ENCODE measurements around the gene BATF2. TPM values are rescaled to one million over a fixed set of nuclear protein-coding genes. Genes with fewer than 3 reads are reported as not detected.
"Not testable (repeated sequence)": the region's sequence is repeated elsewhere in the genome, so short reads cannot be mapped to it uniquely, and the experiment has no call there.

Gene BATF2
- polyA plus RNA-seq, 1 donor: 15.7 TPM

- H3K36me3 ChIP-seq (ENCODE audit: control insufficient read depth, insufficient read depth, low read length): peaks cover 63% of the 10 kb centered on the region
These were observed 37.7 kb upstream of the BATF2 start for GRCh38 chr11:65034423-65034822.

GRCh38 chr11:65032216-65032615 is 35.4 kb upstream of the BATF2 start:
- Histone ChIP-seq H3K9me3 (ENCODE audit: control insufficient read depth, low read depth, low read length) (no peaks in the 10 kb centered on the region), H3K27me3 (ENCODE audit: control insufficient read depth, insufficient read depth, low read length) (no peaks in the 10 kb centered on the region), H3K4me3 (ENCODE audit: low read length) (no peak overlapping the region), H3K4me1 (ENCODE audit: control insufficient read depth, insufficient read depth, low read length) (no peaks in the 10 kb centered on the region), H3K36me3 (ENCODE audit: control insufficient read depth, insufficient read depth, low read length) (peaks cover 46% of the 10 kb centered on the region), H3K27ac (ENCODE audit: low read length) (no peak overlapping the region)
- WGBS (ENCODE audit: insufficient coverage, low lambda C conversion rate): no CpG with 5 or more reads among the region's 13 CpGs
- no peak for DNase-seq

More at GRCh38 chr11:65034423-65034822, 37.7 kb upstream of the BATF2 start:
- WGBS (ENCODE audit: insufficient coverage, low lambda C conversion rate): no CpG with 5 or more reads among the region's 2 CpGs
- no peak for DNase-seq
- Histone ChIP-seq H3K4me3 (ENCODE audit: low read length) (no peak overlapping the region), H3K27me3 (ENCODE audit: control insufficient read depth, insufficient read depth, low read length) (no peaks in the 10 kb centered on the region), H3K4me1 (ENCODE audit: control insufficient read depth, insufficient read depth, low read length) (no peaks in the 10 kb centered on the region), H3K27ac (ENCODE audit: low read length) (no peak overlapping the region), H3K9me3 (ENCODE audit: control insufficient read depth, low read depth, low read length) (no peaks in the 10 kb centered on the region)

DNA sequence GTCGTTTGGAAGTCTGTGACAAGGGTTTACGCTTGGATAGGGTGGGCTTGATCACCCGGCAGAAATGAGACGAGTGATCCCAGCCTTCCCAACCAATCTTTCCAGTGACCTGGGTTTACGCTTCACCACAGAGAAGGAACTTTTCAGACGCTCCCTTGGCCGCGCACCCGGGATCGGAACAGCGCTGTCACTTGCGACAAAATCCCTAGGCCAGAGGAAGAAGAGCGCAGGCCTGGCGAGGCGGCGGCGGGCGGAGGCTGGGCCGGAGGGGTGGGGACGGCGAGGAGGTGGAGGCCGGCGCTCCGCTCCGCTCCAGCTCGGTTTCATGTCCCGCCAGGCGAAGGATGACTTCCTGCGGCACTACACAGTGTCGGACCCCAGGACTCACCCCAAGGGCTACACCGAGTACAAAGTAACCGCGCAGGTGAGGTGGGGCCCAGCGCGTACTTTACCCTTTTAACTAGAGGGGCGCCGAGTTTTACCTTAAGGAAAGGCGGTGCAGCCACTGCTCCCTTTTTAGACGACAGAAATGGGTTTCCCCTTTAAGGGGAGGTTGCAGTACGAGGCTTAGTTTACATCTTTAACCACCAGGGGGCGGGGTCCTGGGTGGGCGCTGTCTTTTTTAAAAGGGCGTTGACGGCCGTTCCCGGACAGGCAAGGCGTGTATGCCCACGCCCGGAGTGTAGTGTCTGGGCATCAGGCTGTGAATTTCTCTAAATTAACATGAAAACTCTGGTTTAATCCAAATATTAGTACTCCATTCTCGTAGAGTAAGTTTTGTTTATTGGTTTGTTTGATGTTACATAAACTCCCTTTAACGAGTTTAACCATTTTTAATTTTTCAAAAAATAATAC is 30.7 kb upstream of the BATF2 start, which contains the start of gene SNX15:
SNX15 (plus strand) TSS at position 227 of the 855 bp plus-strand sequence; CDS start at position 326, 99 bp downstream.
- Histone ChIP-seq H3K4me3 (ENCODE audit: low read length) (peak within 1 kb of the TSS; percentile 70), H3K36me3 (ENCODE audit: control insufficient read depth, insufficient read depth, low read length) (peaks cover 13% of the 10 kb centered on the region), H3K27ac (ENCODE audit: low read length) (peak within 1 kb of the TSS; percentile 96), H3K4me1 (ENCODE audit: control insufficient read depth, insufficient read depth, low read length) (peaks cover 15% of the 10 kb centered on the region), H3K9me3 (ENCODE audit: control insufficient read depth, low read depth, low read length) (no peaks in the 10 kb centered on the region), H3K27me3 (ENCODE audit: control insufficient read depth, insufficient read depth, low read length) (no peaks in the 10 kb centered on the region)
- DNase-seq: peak; percentile 94 to 99
- 0% methylated on average over 1 of the region's 51 CpGs for WGBS (ENCODE audit: insufficient coverage, low lambda C conversion rate)

DNA sequence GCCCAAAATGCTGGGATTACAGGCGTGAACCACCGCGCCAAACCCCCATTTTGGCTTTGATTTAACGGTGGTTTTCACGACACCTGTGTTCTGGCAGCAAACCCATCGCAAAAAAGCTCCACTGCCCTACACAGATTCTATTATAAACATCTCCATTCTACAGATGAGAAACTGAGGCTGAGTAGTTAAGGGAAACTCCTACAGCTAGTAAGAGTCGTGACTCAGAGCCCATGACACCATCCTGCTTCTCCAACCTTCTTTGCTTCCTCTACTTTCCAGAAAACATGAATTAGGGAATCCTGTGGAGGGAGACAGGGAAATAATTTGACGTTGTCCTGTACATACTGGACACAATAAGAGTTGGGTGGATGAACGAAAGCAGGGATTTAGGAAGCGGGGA is 30.0 kb upstream of the BATF2 start:
- no peaks in the 10 kb centered on the region for H3K27me3 ChIP-seq (ENCODE audit: control insufficient read depth, insufficient read depth, low read length)
- peaks cover 11% of the 10 kb centered on the region for H3K36me3 ChIP-seq (ENCODE audit: control insufficient read depth, insufficient read depth, low read length)
- H3K4me3 ChIP-seq (ENCODE audit: low read length): peak overlapping the region; percentile 70
- no peaks in the 10 kb centered on the region for H3K9me3 ChIP-seq (ENCODE audit: control insufficient read depth, low read depth, low read length)
- peak overlapping the region; percentile 96 for H3K27ac ChIP-seq (ENCODE audit: low read length)
- H3K4me1 ChIP-seq (ENCODE audit: control insufficient read depth, insufficient read depth, low read length): peaks cover 19% of the 10 kb centered on the region
- 50% methylated on average over 1 of the region's 10 CpGs for WGBS (ENCODE audit: insufficient coverage, low lambda C conversion rate)
- no peak for DNase-seq

DNA sequence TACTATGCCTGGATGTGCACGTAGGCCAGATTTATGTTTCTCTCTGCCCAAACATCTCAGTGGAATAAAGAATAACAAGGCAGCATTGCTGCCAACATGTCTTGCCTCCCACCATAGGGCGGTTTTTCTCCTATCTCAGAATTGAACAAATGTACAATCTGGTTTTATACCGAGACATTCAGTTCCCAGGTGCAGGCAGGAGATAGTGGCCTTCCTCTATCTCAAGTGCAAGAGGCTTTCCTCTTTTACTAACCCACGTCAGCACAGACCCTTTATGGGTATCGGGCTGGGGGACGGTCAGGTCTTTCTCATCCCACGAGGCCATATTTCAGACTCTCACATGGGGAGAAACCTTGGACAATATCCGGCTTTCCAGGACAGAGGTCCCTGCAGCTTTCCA is 26.7 kb upstream of the BATF2 start:
- not testable (repeated sequence) for H3K4me3 ChIP-seq (ENCODE audit: low read length); DNase-seq; H3K27me3 ChIP-seq (ENCODE audit: control insufficient read depth, insufficient read depth, low read length); H3K9me3 ChIP-seq (ENCODE audit: control insufficient read depth, low read depth, low read length)
- H3K27ac ChIP-seq (ENCODE audit: low read length): peak overlapping the region; percentile 40
- peaks cover 19% of the 10 kb centered on the region for H3K4me1 ChIP-seq (ENCODE audit: control insufficient read depth, insufficient read depth, low read length)
- no CpG with 5 or more reads among the region's 8 CpGs for WGBS (ENCODE audit: insufficient coverage, low lambda C conversion rate)
- peaks cover 26% of the 10 kb centered on the region for H3K36me3 ChIP-seq (ENCODE audit: control insufficient read depth, insufficient read depth, low read length)

DNA sequence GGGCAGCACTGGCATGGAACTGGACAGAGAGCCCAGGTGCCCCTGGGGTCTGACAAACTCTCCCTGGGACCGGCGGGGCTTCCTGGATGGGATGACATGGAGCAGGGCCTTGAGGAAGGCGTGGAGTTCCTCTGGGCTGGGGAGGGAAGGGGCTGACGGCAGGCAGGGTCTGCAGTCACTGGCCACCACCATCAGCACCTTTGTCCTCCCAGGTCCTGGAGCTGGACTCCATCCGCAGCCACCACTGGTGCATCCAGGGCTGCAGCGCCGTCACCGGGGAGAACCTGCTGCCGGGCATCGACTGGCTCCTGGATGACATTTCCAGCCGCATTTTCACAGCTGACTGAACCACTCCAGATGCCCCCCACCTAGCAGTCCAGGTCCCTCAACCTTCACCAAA is 24.7 kb upstream of the BATF2 start:
- no peak overlapping the region for H3K27ac ChIP-seq (ENCODE audit: low read length)
- H3K9me3 ChIP-seq (ENCODE audit: control insufficient read depth, low read depth, low read length): no peaks in the 10 kb centered on the region
- peaks cover 13% of the 10 kb centered on the region for H3K4me1 ChIP-seq (ENCODE audit: control insufficient read depth, insufficient read depth, low read length)
- H3K36me3 ChIP-seq (ENCODE audit: control insufficient read depth, insufficient read depth, low read length): peaks cover 41% of the 10 kb centered on the region
- no peak for DNase-seq
- H3K27me3 ChIP-seq (ENCODE audit: control insufficient read depth, insufficient read depth, low read length): no peaks in the 10 kb centered on the region
- WGBS (ENCODE audit: insufficient coverage, low lambda C conversion rate): no CpG with 5 or more reads among the region's 11 CpGs
- H3K4me3 ChIP-seq (ENCODE audit: low read length): no peak overlapping the region

GRCh38 chr11:65021003-65021402 is 24.2 kb upstream of the BATF2 start:
- Histone ChIP-seq H3K4me1 (ENCODE audit: control insufficient read depth, insufficient read depth, low read length) (peaks cover 13% of the 10 kb centered on the region), H3K27me3 (ENCODE audit: control insufficient read depth, insufficient read depth, low read length) (no peaks in the 10 kb centered on the region), H3K27ac (ENCODE audit: low read length) (no peak overlapping the region), H3K9me3 (ENCODE audit: control insufficient read depth, low read depth, low read length) (no peaks in the 10 kb centered on the region), H3K4me3 (ENCODE audit: low read length) (no peak overlapping the region), H3K36me3 (ENCODE audit: control insufficient read depth, insufficient read depth, low read length) (peaks cover 41% of the 10 kb centered on the region)
- DNase-seq: no peak
- no CpG with 5 or more reads among the region's 3 CpGs for WGBS (ENCODE audit: insufficient coverage, low lambda C conversion rate)

- Histone ChIP-seq H3K4me3 (ENCODE audit: low read length) (no peak overlapping the region), H3K4me1 (ENCODE audit: control insufficient read depth, insufficient read depth, low read length) (peaks cover 13% of the 10 kb centered on the region), H3K27ac (ENCODE audit: low read length) (no peak overlapping the region), H3K36me3 (ENCODE audit: control insufficient read depth, insufficient read depth, low read length) (peaks cover 41% of the 10 kb centered on the region), H3K27me3 (ENCODE audit: control insufficient read depth, insufficient read depth, low read length) (no peaks in the 10 kb centered on the region), H3K9me3 (ENCODE audit: control insufficient read depth, low read depth, low read length) (no peaks in the 10 kb centered on the region)
- DNase-seq: no peak
- 80% methylated on average over 1 of the region's 7 CpGs for WGBS (ENCODE audit: insufficient coverage, low lambda C conversion rate)
These were observed 23.1 kb upstream of the BATF2 start for GRCh38 chr11:65019824-65020223.

- no peaks in the 10 kb centered on the region for H3K27me3 ChIP-seq (ENCODE audit: control insufficient read depth, insufficient read depth, low read length)
- peaks cover 41% of the 10 kb centered on the region for H3K36me3 ChIP-seq (ENCODE audit: control insufficient read depth, insufficient read depth, low read length)
- no peaks in the 10 kb centered on the region for H3K9me3 ChIP-seq (ENCODE audit: control insufficient read depth, low read depth, low read length)
- H3K27ac ChIP-seq (ENCODE audit: low read length): no peak overlapping the region
- no peak overlapping the region for H3K4me3 ChIP-seq (ENCODE audit: low read length)
- no peak for DNase-seq
- no CpG with 5 or more reads among the region's 6 CpGs for WGBS (ENCODE audit: insufficient coverage, low lambda C conversion rate)
- H3K4me1 ChIP-seq (ENCODE audit: control insufficient read depth, insufficient read depth, low read length): peaks cover 11% of the 10 kb centered on the region
These were observed 21.2 kb upstream of the BATF2 start for GRCh38 chr11:65017937-65018336.

DNA sequence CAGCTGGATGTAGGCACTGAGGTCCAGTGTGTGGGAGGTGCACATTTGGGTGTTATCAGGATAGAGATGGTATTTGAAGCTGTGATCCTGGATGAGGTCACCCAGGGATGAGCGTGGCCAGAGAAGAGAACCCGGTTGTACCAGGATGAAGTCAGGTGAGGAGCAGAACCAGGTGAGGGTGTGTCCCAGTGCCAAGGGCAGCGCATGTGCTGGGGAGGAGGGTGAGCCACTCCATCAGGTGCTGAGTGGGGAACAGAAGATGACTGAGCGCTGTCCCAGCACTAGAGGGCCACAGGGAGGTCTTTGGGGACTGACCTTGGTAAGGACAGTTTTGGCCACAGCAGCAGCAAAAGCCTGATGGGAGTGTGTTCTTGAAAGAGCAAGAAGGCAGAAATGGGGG is 19.9 kb upstream of the BATF2 start:
- no peak for DNase-seq
- 80% methylated on average over 1 of the region's 4 CpGs for WGBS (ENCODE audit: insufficient coverage, low lambda C conversion rate)
- H3K27ac ChIP-seq (ENCODE audit: low read length): no peak overlapping the region
- H3K9me3 ChIP-seq (ENCODE audit: control insufficient read depth, low read depth, low read length): no peaks in the 10 kb centered on the region
- H3K4me3 ChIP-seq (ENCODE audit: low read length): no peak overlapping the region
- H3K4me1 ChIP-seq (ENCODE audit: control insufficient read depth, insufficient read depth, low read length): peaks cover 8% of the 10 kb centered on the region
- peaks cover 35% of the 10 kb centered on the region for H3K36me3 ChIP-seq (ENCODE audit: control insufficient read depth, insufficient read depth, low read length)
- no peaks in the 10 kb centered on the region for H3K27me3 ChIP-seq (ENCODE audit: control insufficient read depth, insufficient read depth, low read length)

Measured in large intestine (tissue), 3 donors.